H7 (cell line): ENCODE data around the gene HSPH1. TPM values are rescaled to one million over a fixed set of nuclear protein-coding genes. Genes with fewer than 3 reads are reported as not detected.

Experiments
- DNase-seq: peaks from one replicate; pipeline ENCODE4 v3.0.0; 2012
- H3K27me3 ChIP-seq: 2 replicates; pipeline ENCODE4 v1.6.0; 2011; ENCODE audit warnings: mild to moderate bottlenecking, low read length; ENCODE audit not compliant: control insufficient read depth, insufficient read depth
- H3K36me3 ChIP-seq: replicated peaks from 2 replicates; pipeline ENCODE4 v1.5.1; 2011; ENCODE audit warnings: low read length; ENCODE audit not compliant: control insufficient read depth, insufficient read depth
- H3K4me3 ChIP-seq: 2 replicates; pipeline ENCODE4 v1.5.1; 2011; ENCODE audit warnings: low read depth, mild to moderate bottlenecking, control low read depth, low read length, moderate library complexity; ENCODE audit not compliant: insufficient read depth
- total RNA-seq: library from RNA; depleted of rRNA; stranded (reverse); fragments of >200 nt; shearing (Covaris generic); gene quantifications from 2 replicates; pipeline ENCODE4 v1.2.3, GENCODE V29; 2014

Gene HSPH1
- total RNA-seq, 1 experiment from 2014 or later, result 37.3 TPM

- Histone ChIP-seq H3K4me3 (no peak overlapping the region), H3K36me3 (no peaks in the 10 kb centered on the region), H3K27me3 (no peaks in the 10 kb centered on the region)
- no peak for DNase-seq
Observed at GRCh38 chr13:31129419-31129818, 32.3 kb downstream of the HSPH1 start.

- H3K27me3 ChIP-seq, result no peaks in the 10 kb centered on the region
- no peaks in the 10 kb centered on the region for H3K36me3 ChIP-seq
- no peak overlapping the region for H3K4me3 ChIP-seq
- DNase-seq, result no peak
Observed at GRCh38 chr13:31124204-31124603, 37.5 kb downstream of the HSPH1 start.

GRCh38 chr13:31122544-31123260 lies 39.0 kb downstream of the HSPH1 start:
- DNase-seq, result no peak
- Histone ChIP-seq H3K27me3 (no peaks in the 10 kb centered on the region), H3K4me3 (no peak overlapping the region), H3K36me3 (no peaks in the 10 kb centered on the region)

GRCh38 chr13:31122143-31122542 lies 39.6 kb downstream of the HSPH1 start:
- Histone ChIP-seq H3K27me3 (no peaks in the 10 kb centered on the region), H3K36me3 (no peaks in the 10 kb centered on the region), H3K4me3 (no peak overlapping the region)
- no peak for DNase-seq

GRCh38 chr13:31121379-31122140 lies 40.1 kb downstream of the HSPH1 start:
- H3K27me3 ChIP-seq, result no peaks in the 10 kb centered on the region
- DNase-seq, result no peak
- H3K4me3 ChIP-seq, result no peak overlapping the region
- no peaks in the 10 kb centered on the region for H3K36me3 ChIP-seq

GRCh38 chr13:31119966-31120700 lies 41.6 kb downstream of the HSPH1 start:
- Histone ChIP-seq H3K4me3 (no peak overlapping the region), H3K27me3 (no peaks in the 10 kb centered on the region), H3K36me3 (no peaks in the 10 kb centered on the region)
- no peak for DNase-seq

GRCh38 chr13:31119526-31119925 lies 42.2 kb downstream of the HSPH1 start:
- Histone ChIP-seq H3K4me3 (no peak overlapping the region), H3K27me3 (no peaks in the 10 kb centered on the region), H3K36me3 (no peaks in the 10 kb centered on the region)
- DNase-seq, result no peak

- Histone ChIP-seq H3K4me3 (no peak overlapping the region), H3K36me3 (no peaks in the 10 kb centered on the region), H3K27me3 (no peaks in the 10 kb centered on the region)
- no peak for DNase-seq
Observed at GRCh38 chr13:31116224-31116623, 45.5 kb downstream of the HSPH1 start.

GRCh38 chr13:31115616-31116015 lies 46.1 kb downstream of the HSPH1 start:
- Histone ChIP-seq H3K36me3 (no peaks in the 10 kb centered on the region), H3K27me3 (no peaks in the 10 kb centered on the region), H3K4me3 (no peak overlapping the region)
- no peak for DNase-seq

- Histone ChIP-seq H3K27me3 (no peaks in the 10 kb centered on the region), H3K36me3 (no peaks in the 10 kb centered on the region), H3K4me3 (no peak overlapping the region)
- no peak for DNase-seq
Observed at GRCh38 chr13:31114641-31115040, 47.1 kb downstream of the HSPH1 start.

- DNase-seq, result no peak
- Histone ChIP-seq H3K27me3 (no peaks in the 10 kb centered on the region), H3K4me3 (no peak overlapping the region), H3K36me3 (no peaks in the 10 kb centered on the region)
Observed at GRCh38 chr13:31111136-31111535, 50.6 kb downstream of the HSPH1 start.

GRCh38 chr13:31110617-31111016 lies 51.1 kb downstream of the HSPH1 start:
- Histone ChIP-seq H3K27me3 (no peaks in the 10 kb centered on the region), H3K4me3 (no peak overlapping the region), H3K36me3 (no peaks in the 10 kb centered on the region)
- DNase-seq, result no peak

GRCh38 chr13:31110169-31110568 lies 51.5 kb downstream of the HSPH1 start:
- no peaks in the 10 kb centered on the region for H3K36me3 ChIP-seq
- DNase-seq, result no peak
- H3K27me3 ChIP-seq, result no peaks in the 10 kb centered on the region
- H3K4me3 ChIP-seq, result no peak overlapping the region

GRCh38 chr13:31107109-31107508 lies 54.6 kb downstream of the HSPH1 start:
- no peaks in the 10 kb centered on the region for H3K27me3 ChIP-seq
- no peaks in the 10 kb centered on the region for H3K36me3 ChIP-seq
- no peak for DNase-seq
- H3K4me3 ChIP-seq, result no peak overlapping the region

- no peak overlapping the region for H3K4me3 ChIP-seq
- no peak for DNase-seq
- no peaks in the 10 kb centered on the region for H3K27me3 ChIP-seq
- no peaks in the 10 kb centered on the region for H3K36me3 ChIP-seq
Observed at GRCh38 chr13:31105856-31106255, 55.8 kb downstream of the HSPH1 start.
